GM13976 (cell line): ENCODE results near the gene FXYD6.

Experiments
- DNase-seq: peaks from one replicate; pipeline ENCODE4 v3.0.0; 2012; ENCODE audit warnings: low spot score
- in situ Hi-C: fragments of 300-500 bp; cut with MboI; formaldehyde crosslinking; loops from one replicate; pipeline ENCODE4 v1.12.0; 2022; ENCODE audit warnings: low sequenced_read_pairs, mixed read lengths, inconsistent platforms; ENCODE audit not compliant: unreplicated experiment
- TF ChIP-seq, protein P1 (sequence below): IDR thresholded peaks from 2 replicates; pipeline ENCODE4 v1.5.1; 2012; ENCODE audit warnings: borderline replicate concordance, mild to moderate bottlenecking; ENCODE audit not compliant: insufficient read depth; ENCODE audit errors: extremely low read depth, missing control alignments, control extremely low read depth

FXYD6 gene

GRCh38 chr11:117859061-117859460 is 17.4 kb downstream of the FXYD6 start:
- in situ Hi-C loops: no loop called here
- TF ChIP-seq, protein P1, sequence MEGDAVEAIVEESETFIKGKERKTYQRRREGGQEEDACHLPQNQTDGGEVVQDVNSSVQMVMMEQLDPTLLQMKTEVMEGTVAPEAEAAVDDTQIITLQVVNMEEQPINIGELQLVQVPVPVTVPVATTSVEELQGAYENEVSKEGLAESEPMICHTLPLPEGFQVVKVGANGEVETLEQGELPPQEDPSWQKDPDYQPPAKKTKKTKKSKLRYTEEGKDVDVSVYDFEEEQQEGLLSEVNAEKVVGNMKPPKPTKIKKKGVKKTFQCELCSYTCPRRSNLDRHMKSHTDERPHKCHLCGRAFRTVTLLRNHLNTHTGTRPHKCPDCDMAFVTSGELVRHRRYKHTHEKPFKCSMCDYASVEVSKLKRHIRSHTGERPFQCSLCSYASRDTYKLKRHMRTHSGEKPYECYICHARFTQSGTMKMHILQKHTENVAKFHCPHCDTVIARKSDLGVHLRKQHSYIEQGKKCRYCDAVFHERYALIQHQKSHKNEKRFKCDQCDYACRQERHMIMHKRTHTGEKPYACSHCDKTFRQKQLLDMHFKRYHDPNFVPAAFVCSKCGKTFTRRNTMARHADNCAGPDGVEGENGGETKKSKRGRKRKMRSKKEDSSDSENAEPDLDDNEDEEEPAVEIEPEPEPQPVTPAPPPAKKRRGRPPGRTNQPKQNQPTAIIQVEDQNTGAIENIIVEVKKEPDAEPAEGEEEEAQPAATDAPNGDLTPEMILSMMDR: no peak
- DNase-seq: no peak

GRCh38 chr11:117857734-117858414 is 18.6 kb downstream of the FXYD6 start:
- DNase-seq: no peak
- TF ChIP-seq, protein P1: no peak
- in situ Hi-C loops: no loop called here

- in situ Hi-C loops: no loop called here
- DNase-seq: no peak
- TF ChIP-seq, protein P1: no peak
Measured at GRCh38 chr11:117855912-117856651, 20.4 kb downstream of the FXYD6 start.

GRCh38 chr11:117855186-117855845 is 21.1 kb downstream of the FXYD6 start:
- no peak for DNase-seq
- TF ChIP-seq, protein P1: no peak
- in situ Hi-C loops: no loop called here

DNA sequence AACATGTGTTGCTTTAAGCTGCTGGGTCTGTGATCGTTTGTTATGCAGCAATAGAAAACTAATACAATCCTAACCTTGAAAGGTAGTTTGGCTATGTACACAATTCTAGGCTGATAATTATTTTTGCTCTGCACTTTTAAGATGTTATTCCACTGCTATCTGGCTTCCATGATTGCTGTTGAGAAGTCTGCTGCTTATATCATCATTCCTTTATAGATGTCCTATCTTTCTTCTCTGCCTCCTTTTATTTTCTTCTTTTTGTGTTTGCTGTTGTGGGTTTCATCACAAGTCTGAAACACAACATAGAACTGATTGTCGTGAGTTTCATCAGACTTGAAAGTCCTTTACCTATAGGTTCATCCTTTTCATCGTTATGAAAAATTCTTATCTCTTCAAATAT is 24.1 kb downstream of the FXYD6 start:
- in situ Hi-C loops: no loop called here
- DNase-seq: no peak
- TF ChIP-seq, protein P1: no peak

DNA sequence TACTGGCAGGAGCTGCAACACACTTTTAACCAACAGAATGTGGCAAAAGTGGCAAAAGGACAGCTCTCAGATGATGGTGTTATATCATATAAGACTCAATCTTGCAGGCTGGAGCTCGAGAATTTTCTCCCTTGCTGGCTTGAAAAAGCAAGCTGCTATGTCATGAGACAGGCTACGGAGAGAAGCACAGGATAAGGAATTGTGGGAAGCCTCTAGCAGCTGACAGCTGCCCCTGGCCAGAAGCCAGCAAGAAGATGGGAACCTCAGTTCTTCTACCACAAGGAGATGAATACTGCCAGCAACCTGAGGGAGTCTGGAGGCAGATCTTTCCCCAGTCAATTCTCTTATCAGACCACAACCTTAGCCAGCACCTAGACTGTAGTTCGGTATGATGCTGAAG is 24.6 kb downstream of the FXYD6 start:
- in situ Hi-C loops: no loop called here
- no peak for DNase-seq
- TF ChIP-seq, protein P1: no peak
